Liver (tissue), 9 donors: ENCODE measurements around the gene PLD6. TPM values are rescaled to one million over a fixed set of nuclear protein-coding genes. Genes with fewer than 3 reads are reported as not detected.

Source experiments
- DNase-seq: peaks from one replicate; pipeline ENCODE4 v3.0.0-alpha.2; 2017; ENCODE audit warnings: low spot score
- H3K27ac ChIP-seq, 2 donors: one replicate each; pipeline ENCODE4 v1.7.0; 2013; ENCODE audit warnings: inconsistent platforms in 2 of 2, low read length in 2 of 2, control low read depth in 1 of 2, low read depth in 1 of 2, mild to moderate bottlenecking in 1 of 2
- H3K27me3 ChIP-seq, 4 donors: one replicate each; pipeline versions ENCODE4 v1.6.1 to v1.7.0; 2013; ENCODE audit warnings: low read length in 3 of 4, inconsistent platforms in 1 of 4, mild to moderate bottlenecking in 1 of 4, moderate library complexity in 1 of 4; ENCODE audit not compliant: control insufficient read depth in 4 of 4, insufficient read depth in 4 of 4
- H3K36me3 ChIP-seq, 4 donors: one replicate each; pipeline versions ENCODE4 v1.6.1 to v1.7.0; 2013; ENCODE audit warnings: low read length in 3 of 4, mild to moderate bottlenecking in 3 of 4, low read depth in 1 of 4, moderate library complexity in 1 of 4; ENCODE audit not compliant: control insufficient read depth in 4 of 4, insufficient read depth in 3 of 4
- H3K4me1 ChIP-seq, 4 donors: one replicate each; pipeline versions ENCODE4 v1.6.1 to v1.7.0; 2013; ENCODE audit warnings: low read length in 3 of 4, mild to moderate bottlenecking in 3 of 4, moderate library complexity in 1 of 4; ENCODE audit not compliant: control insufficient read depth in 4 of 4, insufficient read depth in 4 of 4
- H3K4me3 ChIP-seq, 3 donors: one replicate each; pipeline versions ENCODE4 v1.6.1 to v1.7.0; 2013; ENCODE audit warnings: low read length in 3 of 3, control low read depth in 1 of 3, low read depth in 1 of 3, mild to moderate bottlenecking in 1 of 3
- H3K9ac ChIP-seq, 2 donors: one replicate each; pipeline ENCODE4 v1.7.0; 2013; ENCODE audit warnings: low read length in 2 of 2, mild to moderate bottlenecking in 2 of 2, moderate library complexity in 2 of 2, control low read depth in 1 of 2, low read depth in 1 of 2
- H3K9me3 ChIP-seq, 4 donors: one replicate each; pipeline versions ENCODE4 v1.6.1 to v1.7.0; 2013; ENCODE audit warnings: low read length in 3 of 4; ENCODE audit not compliant: control insufficient read depth in 4 of 4
- EGR1 ChIP-seq, 2 donors: IDR thresholded peaks; 2 replicates each; pipeline ENCODE4 v1.6.1; 2016 to 2018; ENCODE audit warnings: antibody characterized with exemption in 2 of 2, low read depth in 2 of 2
- FOXA1 ChIP-seq: IDR thresholded peaks from 2 replicates; pipeline ENCODE4 v1.6.1; 2016; ENCODE audit warnings: antibody characterized with exemption
- FOXA2 ChIP-seq: IDR thresholded peaks from 2 replicates; pipeline ENCODE4 v1.6.1; 2016; ENCODE audit warnings: antibody characterized with exemption
- GABPA ChIP-seq, 2 donors: IDR thresholded peaks in 1 of 2; conservative IDR thresholded peaks in 1 of 2; 2 replicates each; pipeline ENCODE4 v1.6.1; 2016; ENCODE audit warnings: antibody characterized with exemption in 2 of 2, mild to moderate bottlenecking in 1 of 2, moderate library complexity in 1 of 2
- HNF4A ChIP-seq, 2 donors: conservative IDR thresholded peaks; 2 replicates each; pipeline ENCODE4 v1.6.1; 2016; ENCODE audit warnings: antibody characterized with exemption in 2 of 2, mild to moderate bottlenecking in 2 of 2
- HNF4G ChIP-seq: IDR thresholded peaks from 2 replicates; pipeline ENCODE4 v1.6.1; 2016; ENCODE audit warnings: antibody characterized with exemption
- NR2F2 ChIP-seq: IDR thresholded peaks from 2 replicates; pipeline ENCODE4 v1.6.1; 2016; ENCODE audit warnings: antibody characterized with exemption
- REST ChIP-seq: IDR thresholded peaks from 2 replicates; pipeline ENCODE4 v1.6.1; 2016; ENCODE audit warnings: antibody characterized with exemption, mild to moderate bottlenecking
- RXRA ChIP-seq, 2 donors: IDR thresholded peaks; 2 replicates each; pipeline ENCODE4 v1.6.1; 2017 to 2018; ENCODE audit warnings: antibody characterized with exemption in 2 of 2, mild to moderate bottlenecking in 1 of 2
- SP1 ChIP-seq: IDR thresholded peaks from 2 replicates; pipeline ENCODE4 v1.6.1; 2018; ENCODE audit warnings: antibody characterized with exemption, mild to moderate bottlenecking
- YY1 ChIP-seq: IDR thresholded peaks from 2 replicates; pipeline ENCODE4 v1.6.1; 2016; ENCODE audit warnings: antibody characterized with exemption, mild to moderate bottlenecking
- ZBTB33 ChIP-seq: IDR thresholded peaks from 2 replicates; pipeline ENCODE4 v1.6.1; 2016; ENCODE audit warnings: antibody characterized with exemption
- WGBS: extraction: QIAGEN DNeasy Blood & Tissue Kit; methylation state at CpG from one replicate; pipeline ENCODE4 v1.1.7; 2013; 5-methylcytosine and 5-hydroxymethylcytosine counted together
- polyA plus RNA-seq, 2 donors: library from polyadenylated mRNA; stranded (reverse) in 1 of 2; unstranded in 1 of 2; fragments of 200-250 nt in 1 of 2; fragments of >200 nt in 1 of 2; fragmentation: Nextera tagmentation in 1 of 2; extraction: Ambion mirVana in 1 of 2; gene quantifications; one replicate each; pipeline versions ENCODE4 v1.2.1 to v1.2.3, GENCODE V29; 2013 to 2015
- total RNA-seq, 2 donors: library from RNA; depleted of rRNA; stranded (reverse); fragments of >200 nt; gene quantifications; one replicate each; pipeline ENCODE4 v1.2.3, GENCODE V29; 2014
- TF ChIP-seq, protein P1 (sequence below): IDR thresholded peaks from 2 replicates; pipeline ENCODE4 v1.6.1; 2016; ENCODE audit warnings: antibody characterized with exemption
- TF ChIP-seq, protein P2 (sequence below): fragments of 150-350 bp; IDR thresholded peaks from 2 replicates; pipeline ENCODE4 v1.5.1; 2017; ENCODE audit warnings: improper control_type of control experiment, low read depth, low read length; ENCODE audit not compliant: missing input control
- donor health status: healthy.
- donor health status: healthy.
- donor health status: healthy.
- donor health status: healthy.
- donor health status: healthy.

The PLD6 gene
- total and polyA plus RNA-seq, 4 donors: 1.2 to 2.3 (median 1.5) TPM

DNA sequence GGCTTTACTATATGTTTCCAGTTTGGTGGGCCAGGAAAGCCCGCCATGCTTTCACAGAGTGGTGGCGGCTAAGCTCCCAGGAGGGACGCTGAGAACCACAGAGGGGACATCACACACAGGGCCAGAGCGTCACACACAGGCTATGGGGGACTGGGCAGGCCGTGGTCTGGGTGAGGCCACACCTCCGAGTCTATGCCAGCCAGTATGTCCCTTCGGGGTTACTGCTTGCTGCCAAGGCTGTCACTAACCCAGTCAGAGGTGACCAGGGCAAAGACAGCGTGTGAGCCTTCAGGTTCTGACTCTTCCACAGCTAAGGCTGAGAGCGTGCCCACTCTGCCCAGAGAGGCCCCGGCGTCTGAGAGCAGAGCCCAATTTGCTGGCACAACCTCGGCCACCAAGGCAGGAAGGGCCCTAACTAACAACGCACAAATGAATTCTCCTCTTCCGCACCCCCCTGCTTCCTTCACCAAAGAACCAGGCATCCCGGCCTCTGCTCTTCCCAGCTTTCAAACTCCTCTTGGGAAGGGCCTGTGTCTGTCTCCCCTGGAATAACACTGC, 2.9 kb downstream of the PLD6 start:
- no peak overlapping the region for H3K4me3 ChIP-seq
- H3K27me3 ChIP-seq: no peaks in the 10 kb centered on the region
- no peaks in the 10 kb centered on the region for H3K9me3 ChIP-seq
- DNase-seq: no peak
- peaks cover 9 to 28% (median 21%) of the 10 kb centered on the region in 4 donors for H3K4me1 ChIP-seq
- no peak overlapping the region for H3K27ac ChIP-seq
- H3K36me3 ChIP-seq: peaks cover 1 to 7% (median 4%) of the 10 kb centered on the region in 4 donors
- 87% methylated on average over 15 of the region's 15 CpGs for WGBS
- TF ChIP-seq HNF4G: no peak
- no peak for TF ChIP-seq YY1
- no peak for TF ChIP-seq EGR1 (IDR thresholded peaks at IDR 0.05; ENCODE audit: low read depth in 2 of 2)
- TF ChIP-seq RXRA (IDR thresholded peaks at IDR 0.05): no peak
- TF ChIP-seq REST: no peak
- TF ChIP-seq GABPA (IDR thresholded peaks at IDR 0.05 in 1 of 2, conservative IDR thresholded peaks at IDR 0.05 in 1 of 2): no peak
- TF ChIP-seq SP1: no peak
- TF ChIP-seq, protein P1, sequence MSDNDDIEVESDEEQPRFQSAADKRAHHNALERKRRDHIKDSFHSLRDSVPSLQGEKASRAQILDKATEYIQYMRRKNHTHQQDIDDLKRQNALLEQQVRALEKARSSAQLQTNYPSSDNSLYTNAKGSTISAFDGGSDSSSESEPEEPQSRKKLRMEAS: no peak
- TF ChIP-seq, protein P2, sequence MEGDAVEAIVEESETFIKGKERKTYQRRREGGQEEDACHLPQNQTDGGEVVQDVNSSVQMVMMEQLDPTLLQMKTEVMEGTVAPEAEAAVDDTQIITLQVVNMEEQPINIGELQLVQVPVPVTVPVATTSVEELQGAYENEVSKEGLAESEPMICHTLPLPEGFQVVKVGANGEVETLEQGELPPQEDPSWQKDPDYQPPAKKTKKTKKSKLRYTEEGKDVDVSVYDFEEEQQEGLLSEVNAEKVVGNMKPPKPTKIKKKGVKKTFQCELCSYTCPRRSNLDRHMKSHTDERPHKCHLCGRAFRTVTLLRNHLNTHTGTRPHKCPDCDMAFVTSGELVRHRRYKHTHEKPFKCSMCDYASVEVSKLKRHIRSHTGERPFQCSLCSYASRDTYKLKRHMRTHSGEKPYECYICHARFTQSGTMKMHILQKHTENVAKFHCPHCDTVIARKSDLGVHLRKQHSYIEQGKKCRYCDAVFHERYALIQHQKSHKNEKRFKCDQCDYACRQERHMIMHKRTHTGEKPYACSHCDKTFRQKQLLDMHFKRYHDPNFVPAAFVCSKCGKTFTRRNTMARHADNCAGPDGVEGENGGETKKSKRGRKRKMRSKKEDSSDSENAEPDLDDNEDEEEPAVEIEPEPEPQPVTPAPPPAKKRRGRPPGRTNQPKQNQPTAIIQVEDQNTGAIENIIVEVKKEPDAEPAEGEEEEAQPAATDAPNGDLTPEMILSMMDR: no peak
- no peak for TF ChIP-seq HNF4A (conservative IDR thresholded peaks at IDR 0.05)
- TF ChIP-seq ZBTB33: no peak
- no peak for TF ChIP-seq NR2F2
- TF ChIP-seq FOXA2: no peak
- H3K9ac ChIP-seq: no peak overlapping the region

DNA sequence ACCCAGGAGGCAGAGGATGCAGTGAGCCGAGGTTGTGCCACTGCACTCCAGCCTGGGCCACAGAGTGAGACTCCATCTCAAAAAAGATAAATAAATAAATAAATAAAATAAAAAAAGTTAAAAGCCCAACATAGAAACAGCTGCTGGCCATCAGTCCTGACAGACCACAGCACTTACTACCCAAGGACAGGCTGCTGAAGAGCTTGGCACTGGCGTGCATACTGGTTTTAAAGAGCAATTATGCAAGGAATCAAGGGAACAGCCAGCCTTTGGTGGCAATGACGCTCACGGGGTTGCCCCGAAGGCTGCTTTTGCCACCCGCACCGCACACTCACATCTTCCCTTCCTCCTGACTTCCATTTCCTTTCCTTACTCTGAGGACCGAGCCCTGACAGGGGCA, 4.2 kb downstream of the PLD6 start:
- 88% methylated on average over 8 of the region's 8 CpGs for WGBS
- Histone ChIP-seq H3K36me3 (peaks cover 1 to 7% (median 4%) of the 10 kb centered on the region in 4 donors), H3K27ac (no peak overlapping the region), H3K9ac (no peak overlapping the region), H3K4me3 (no peak overlapping the region), H3K27me3 (no peaks in the 10 kb centered on the region), H3K4me1 (peaks cover 9 to 28% (median 21%) of the 10 kb centered on the region in 4 donors), H3K9me3 (no peaks in the 10 kb centered on the region)
- TF ChIP-seq FOXA2 (no peak), NR2F2 (no peak), GABPA (IDR thresholded peaks at IDR 0.05 in 1 of 2, conservative IDR thresholded peaks at IDR 0.05 in 1 of 2) (no peak), YY1 (no peak), SP1 (no peak), HNF4A (conservative IDR thresholded peaks at IDR 0.05) (no peak), RXRA (IDR thresholded peaks at IDR 0.05) (no peak), FOXA1 (no peak), HNF4G (no peak), REST (no peak)
- DNase-seq: no peak
